BE2C (cell line): ENCODE measurements around the gene TMEM151A.

Experiments used
- DNase-seq: peaks from one replicate; pipeline ENCODE4 v3.0.0-alpha.2; 2020
- H3K27me3 ChIP-seq: fragments of 250-450 bp; sonication (Bioruptor Pico); 2 replicates; pipeline ENCODE4 v1.5.1; 2020; ENCODE audit warnings: mild to moderate bottlenecking
- H3K36me3 ChIP-seq: fragments of 250-450 bp; sonication (Bioruptor Pico); 2 replicates; pipeline ENCODE4 v1.5.1; 2020; ENCODE audit warnings: mild to moderate bottlenecking
- H3K4me1 ChIP-seq: fragments of 250-450 bp; sonication (Bioruptor Pico); 2 replicates; pipeline ENCODE4 v1.5.1; 2020
- H3K4me3 ChIP-seq: 2 replicates; pipeline ENCODE4 v1.5.1; 2011; ENCODE audit warnings: low read depth, low read length
- H3K9me3 ChIP-seq: fragments of 250-450 bp; sonication (Bioruptor Pico); 2 replicates; pipeline ENCODE4 v1.5.1; 2020
- TF ChIP-seq, protein P1 (sequence below): IDR thresholded peaks from 2 replicates; pipeline ENCODE4 v1.5.1; 2012; ENCODE audit warnings: mild to moderate bottlenecking, low read depth, low read length

TMEM151A gene

DNA sequence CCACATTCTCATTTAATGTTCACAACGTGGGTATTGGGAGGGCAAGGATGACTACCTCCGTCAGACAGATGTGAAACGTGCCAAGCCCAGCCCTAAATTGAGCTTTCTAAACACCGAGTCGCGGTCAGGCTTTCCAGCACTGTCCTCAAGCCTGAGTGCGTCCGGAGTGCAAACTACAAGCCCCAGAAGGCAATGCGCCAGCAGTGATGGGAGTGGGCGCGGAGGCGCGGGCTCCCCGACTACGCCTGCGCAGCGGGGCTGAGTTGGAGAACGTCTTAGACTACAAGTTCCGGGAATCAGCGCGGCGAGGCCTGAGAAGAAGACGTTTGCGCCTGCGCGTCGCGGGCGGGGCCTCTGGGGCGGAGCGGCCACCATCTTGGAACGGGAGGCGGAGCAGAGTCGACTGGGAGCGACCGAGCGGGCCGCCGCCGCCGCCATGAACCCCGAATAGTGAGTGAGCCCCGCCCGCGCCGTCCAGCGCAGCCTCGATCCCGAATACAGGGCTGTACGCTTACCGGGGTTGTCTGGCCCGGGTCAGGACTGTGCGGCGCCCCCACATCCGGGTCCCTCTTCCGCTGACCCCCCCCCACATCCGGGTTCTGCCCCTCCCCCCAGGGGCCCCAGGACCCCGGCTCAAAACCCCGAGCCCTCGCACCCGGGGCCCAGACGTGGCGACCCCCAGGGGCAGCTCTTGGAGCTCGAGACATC lies 23.3 kb upstream of the TMEM151A start, which contains the start of gene RAB1B:
Gene RAB1B (plus strand): TSS at position 396 of the 708 bp plus-strand sequence. CDS start 41 bp downstream, at position 437.
- H3K27me3 ChIP-seq = no peaks in the 10 kb centered on the region
- H3K4me3 ChIP-seq = peak within 1 kb of the TSS; percentile 97
- TF ChIP-seq, protein P1, sequence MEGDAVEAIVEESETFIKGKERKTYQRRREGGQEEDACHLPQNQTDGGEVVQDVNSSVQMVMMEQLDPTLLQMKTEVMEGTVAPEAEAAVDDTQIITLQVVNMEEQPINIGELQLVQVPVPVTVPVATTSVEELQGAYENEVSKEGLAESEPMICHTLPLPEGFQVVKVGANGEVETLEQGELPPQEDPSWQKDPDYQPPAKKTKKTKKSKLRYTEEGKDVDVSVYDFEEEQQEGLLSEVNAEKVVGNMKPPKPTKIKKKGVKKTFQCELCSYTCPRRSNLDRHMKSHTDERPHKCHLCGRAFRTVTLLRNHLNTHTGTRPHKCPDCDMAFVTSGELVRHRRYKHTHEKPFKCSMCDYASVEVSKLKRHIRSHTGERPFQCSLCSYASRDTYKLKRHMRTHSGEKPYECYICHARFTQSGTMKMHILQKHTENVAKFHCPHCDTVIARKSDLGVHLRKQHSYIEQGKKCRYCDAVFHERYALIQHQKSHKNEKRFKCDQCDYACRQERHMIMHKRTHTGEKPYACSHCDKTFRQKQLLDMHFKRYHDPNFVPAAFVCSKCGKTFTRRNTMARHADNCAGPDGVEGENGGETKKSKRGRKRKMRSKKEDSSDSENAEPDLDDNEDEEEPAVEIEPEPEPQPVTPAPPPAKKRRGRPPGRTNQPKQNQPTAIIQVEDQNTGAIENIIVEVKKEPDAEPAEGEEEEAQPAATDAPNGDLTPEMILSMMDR = no peak
- no peaks in the 10 kb centered on the region for H3K9me3 ChIP-seq
- H3K4me1 ChIP-seq = no peaks in the 10 kb centered on the region; the same call in 1 of the 2 replicates
- DNase-seq = peak; percentile 100
- H3K36me3 ChIP-seq = peaks cover 24% of the 10 kb centered on the region

DNA sequence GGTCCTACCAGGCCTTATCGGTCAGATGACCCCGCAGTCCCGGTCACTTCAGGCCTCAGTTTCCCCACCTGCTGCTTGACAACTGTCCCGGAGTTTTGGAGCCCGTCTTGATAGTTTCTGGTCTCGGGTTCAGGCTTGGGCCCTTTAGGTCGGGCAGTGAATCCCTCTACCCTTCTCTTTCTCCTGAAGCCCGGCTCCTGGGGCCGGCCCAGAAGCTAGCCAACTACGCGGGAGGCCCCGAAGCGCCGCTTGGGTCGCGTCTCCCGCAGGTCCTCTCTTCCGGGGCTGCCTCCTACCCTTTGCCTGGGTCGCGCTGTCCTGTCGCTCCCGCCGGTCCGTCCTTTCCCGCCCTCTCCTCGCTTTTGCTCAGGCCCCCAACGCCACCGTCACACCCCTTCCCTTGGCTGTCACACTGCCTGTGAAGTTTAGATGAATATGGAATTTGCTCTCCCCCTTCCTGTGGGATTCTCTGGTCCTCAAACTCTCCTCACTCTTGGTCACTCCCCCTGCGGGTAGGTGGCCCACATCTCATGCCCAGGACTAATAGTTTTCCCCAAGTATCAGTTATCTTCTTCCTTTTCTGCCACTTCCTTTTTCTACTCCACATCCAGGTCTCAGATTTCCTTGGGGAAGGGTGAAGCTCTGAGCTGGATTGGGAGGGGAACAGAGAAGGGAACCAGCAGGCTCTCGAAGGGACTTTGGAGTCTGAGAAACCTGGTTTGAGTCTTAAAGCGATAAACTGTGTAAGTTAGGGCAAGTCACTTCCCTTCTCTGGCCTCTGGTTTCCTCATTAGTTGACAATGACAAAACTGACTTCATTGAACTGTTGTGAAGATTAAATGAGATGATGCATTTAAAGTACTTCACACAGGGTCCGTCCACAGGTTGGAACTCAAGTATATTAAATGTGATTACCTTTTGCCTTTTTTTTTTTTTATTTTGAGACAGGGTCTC lies 22.5 kb upstream of the TMEM151A start:
- TF ChIP-seq, protein P1 = 0 out of 2 replicates have a peak, but pooled peaks have one; percentile 25

DNA sequence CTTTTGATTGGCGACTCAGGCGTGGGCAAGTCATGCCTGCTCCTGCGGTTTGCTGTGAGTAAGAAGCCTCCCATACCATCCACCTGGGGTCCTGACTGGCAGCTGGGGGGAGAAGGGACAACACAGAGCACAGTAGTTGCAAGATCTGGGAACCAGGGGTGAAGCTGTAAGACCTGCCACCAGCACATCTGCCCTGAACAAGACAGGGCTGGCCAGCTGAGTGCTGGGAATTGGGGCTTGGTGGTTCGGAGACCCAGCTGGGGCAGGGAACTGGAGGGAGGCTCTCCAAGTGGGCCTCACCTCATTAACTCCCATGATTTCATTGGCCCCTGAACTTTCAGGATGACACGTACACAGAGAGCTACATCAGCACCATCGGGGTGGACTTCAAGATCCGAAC lies 19.9 kb upstream of the TMEM151A start:
- Histone ChIP-seq H3K4me1 (no peaks in the 10 kb centered on the region; the same call in 1 of the 2 replicates), H3K9me3 (no peaks in the 10 kb centered on the region), H3K36me3 (peaks cover 46% of the 10 kb centered on the region), H3K4me3 (no peak overlapping the region), H3K27me3 (no peaks in the 10 kb centered on the region)
- no peak for DNase-seq
- TF ChIP-seq, protein P1 = no peak

More for the DNA sequence above, 22.5 kb upstream of the TMEM151A start:
- Histone ChIP-seq H3K9me3 (no peaks in the 10 kb centered on the region), H3K36me3 (peaks cover 33% of the 10 kb centered on the region), H3K4me3 (peak overlapping the region; percentile 97), H3K4me1 (no peaks in the 10 kb centered on the region; the same call in 1 of the 2 replicates), H3K27me3 (no peaks in the 10 kb centered on the region)
- no peak for DNase-seq

DNA sequence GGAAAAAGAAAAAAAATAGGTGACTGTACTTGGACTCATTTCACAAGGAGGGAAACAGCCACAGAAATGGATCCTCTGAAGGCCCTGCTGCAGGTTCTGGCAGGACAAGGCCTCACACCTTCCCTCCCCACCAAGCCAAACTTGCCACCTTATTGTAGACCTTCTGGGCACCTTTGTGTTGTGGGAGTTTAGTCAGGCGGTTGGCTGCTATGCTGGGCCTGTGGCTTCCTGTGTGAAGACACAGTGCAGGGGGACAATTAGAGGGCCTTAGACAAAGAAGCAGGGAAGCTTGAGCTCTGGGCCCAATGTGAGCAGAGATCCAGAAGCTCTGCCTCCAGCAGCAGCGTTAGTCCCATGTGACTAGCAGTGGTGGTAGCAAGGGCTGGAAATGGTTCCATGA lies 19.1 kb upstream of the TMEM151A start:
- TF ChIP-seq, protein P1 = no peak
- peaks cover under 1% of the 10 kb centered on the region; the same call in 1 of the 2 replicates for H3K4me1 ChIP-seq
- no peak for DNase-seq
- no peaks in the 10 kb centered on the region for H3K9me3 ChIP-seq
- peaks cover 46% of the 10 kb centered on the region for H3K36me3 ChIP-seq
- H3K27me3 ChIP-seq = no peaks in the 10 kb centered on the region
- no peak overlapping the region for H3K4me3 ChIP-seq

DNA sequence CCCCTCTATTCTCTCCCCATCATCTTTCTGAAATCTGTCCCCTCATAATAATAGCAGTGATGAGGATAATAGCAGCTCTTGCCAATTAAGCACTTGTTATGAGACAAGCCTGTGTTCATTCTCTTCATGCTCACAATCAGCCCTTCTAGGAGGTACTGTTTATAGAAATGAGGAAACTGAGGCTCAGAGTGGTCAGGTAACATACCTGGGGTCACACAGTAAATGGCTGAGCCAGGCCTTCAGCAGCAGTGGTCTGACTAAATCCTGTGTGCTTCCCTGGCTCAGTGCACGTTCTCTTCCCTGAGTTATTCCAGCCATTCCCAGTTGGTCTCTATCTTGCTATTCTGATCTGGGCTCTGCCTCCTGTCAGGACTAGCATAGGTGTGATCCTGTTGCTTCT lies 17.5 kb upstream of the TMEM151A start:
- TF ChIP-seq, protein P1 = no peak
- DNase-seq = no peak
- Histone ChIP-seq H3K4me3 (no peak overlapping the region), H3K27me3 (no peaks in the 10 kb centered on the region), H3K9me3 (no peaks in the 10 kb centered on the region), H3K4me1 (peaks cover 3% of the 10 kb centered on the region; the same call in 1 of the 2 replicates), H3K36me3 (peaks cover 46% of the 10 kb centered on the region)
